ENCODE data around the gene SEMA4C.

DNA sequence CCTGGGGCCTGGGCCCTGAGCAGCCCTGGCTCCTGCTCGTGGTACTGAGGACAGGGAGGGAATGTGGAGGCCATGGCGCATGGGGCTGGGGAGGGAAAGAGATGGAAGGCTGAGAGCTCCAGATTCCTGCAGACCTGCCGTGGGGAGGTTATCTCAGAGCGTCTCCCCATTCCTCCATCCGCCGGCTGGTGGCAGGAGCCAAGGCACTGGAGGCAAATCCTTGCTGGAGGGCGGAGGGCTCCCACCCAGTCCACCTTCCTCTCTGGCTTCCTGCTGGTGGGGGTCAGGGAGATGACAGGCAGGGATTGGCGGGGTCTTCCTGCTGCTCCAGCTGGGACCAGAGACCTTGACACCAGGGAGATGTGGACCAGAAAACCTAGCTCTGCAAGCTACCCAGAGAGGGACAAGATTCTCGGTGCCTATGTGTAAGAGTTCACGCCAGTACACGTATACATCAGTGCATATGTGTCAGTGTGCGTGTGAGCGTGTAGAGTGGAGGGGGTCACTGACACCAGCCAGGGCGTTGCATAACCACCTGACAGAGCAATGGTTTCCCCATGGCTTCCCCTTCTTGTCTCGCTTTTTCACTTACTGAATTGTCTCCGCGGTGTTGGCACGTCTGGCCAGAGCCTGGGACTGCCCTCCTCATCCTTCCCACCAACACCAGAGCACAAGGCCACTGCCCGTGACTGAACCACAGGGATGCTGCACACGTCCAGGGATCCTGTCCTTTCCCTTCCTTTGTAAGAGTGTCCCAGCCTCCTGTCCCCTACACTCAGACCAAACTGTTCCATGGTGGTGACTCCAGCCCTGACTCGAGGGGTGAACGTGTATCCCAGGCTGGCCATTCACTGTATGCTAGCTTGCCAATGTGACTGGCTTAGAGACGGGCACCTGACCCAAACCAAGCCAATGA lies 15.8 kb upstream of the SEMA4C start:
- TF ChIP-seq POLR2A (IDR thresholded peaks at IDR 0.05; ENCODE audit: low read depth, low read length), result no peak
- no peak for TF ChIP-seq POLR2AphosphoS5 (IDR thresholded peaks at IDR 0.05; ENCODE audit: low read depth, low read length)
- no peak for TF ChIP-seq TAF1 (IDR thresholded peaks at IDR 0.05; ENCODE audit: borderline replicate concordance, low read depth, low read length)
